SK-N-SH (cell line): Measurements from ENCODE around the gene TSFM.

Experiments
- CHD2 ChIP-seq: fragments of 150-350 bp; IDR thresholded peaks from 2 replicates; pipeline ENCODE4 v1.6.1; 2018; ENCODE audit warnings: low read length; ENCODE audit not compliant: partially characterized antibody
- CTCF ChIP-seq: fragments of 200-600 bp; sonication (generic); IDR thresholded peaks from 2 replicates; pipeline ENCODE4 v1.6.1; 2017; ENCODE audit warnings: antibody characterized with exemption, mild to moderate bottlenecking, moderate library complexity
- EP300 ChIP-seq, 2 experiments: IDR thresholded peaks; 2 replicates each; pipeline versions ENCODE4 v1.4.0 to v1.6.1; 2012; ENCODE audit warnings: borderline replicate concordance in 1 of 2, low read depth in 1 of 2, low read length in 1 of 2
- FOSL2 ChIP-seq: IDR thresholded peaks from 2 replicates; pipeline ENCODE4 v1.4.0; 2012; ENCODE audit warnings: low read depth, mild to moderate bottlenecking, moderate library complexity, borderline replicate concordance
- MAX ChIP-seq: IDR thresholded peaks from 2 replicates; pipeline ENCODE4 v1.4.0; 2012; ENCODE audit warnings: low read depth
- POLR2AphosphoS5 ChIP-seq: IDR thresholded peaks from 2 replicates; pipeline ENCODE4 v1.6.1; 2012; ENCODE audit warnings: low read depth, low read length
- TAF1 ChIP-seq: IDR thresholded peaks from 2 replicates; pipeline ENCODE4 v1.6.1; 2012; ENCODE audit warnings: low read depth, mild to moderate bottlenecking, low read length, moderate library complexity, borderline replicate concordance
- USF1 ChIP-seq: IDR thresholded peaks from 2 replicates; pipeline ENCODE4 v1.4.0; 2012; ENCODE audit warnings: low read depth, borderline replicate concordance

- TF ChIP-seq CTCF (no peak), USF1 (no peak), MAX (no peak), FOSL2 (no peak), TAF1 (no peak), CHD2 (no peak), POLR2AphosphoS5 (no peak), EP300 (IDR thresholded peaks at IDR 0.05; ENCODE audit: borderline replicate concordance in 1 of 2, low read depth in 1 of 2, low read length in 1 of 2) (no peak)
These were observed 31.6 kb downstream of the TSFM start for GRCh38 chr12:57813971-57814772.
